ENCODE data around the gene OLFM3.

OLFM3 gene

DNA sequence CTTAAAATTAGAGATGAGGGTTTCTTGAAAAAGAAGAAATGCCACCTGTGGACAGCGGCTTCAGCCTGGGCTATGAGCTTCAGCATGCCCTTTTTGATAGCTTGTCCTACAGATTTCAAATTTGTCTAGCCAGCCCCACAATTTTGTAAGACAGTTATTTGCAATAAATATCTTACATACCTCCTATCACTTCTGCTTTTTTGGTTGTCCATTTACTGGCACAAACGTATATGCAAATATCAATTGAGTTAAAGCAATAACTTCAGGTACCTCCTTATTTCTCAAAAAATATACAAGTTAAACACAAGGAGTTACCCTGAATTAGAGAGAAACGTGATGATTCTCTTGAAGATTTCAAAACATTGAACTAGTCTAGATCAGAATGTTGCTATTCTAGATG is 53.5 kb downstream of the OLFM3 start:
- no peak for DNase-seq (ENCODE audit: low read depth in 2 of 2)

- no peak for DNase-seq (ENCODE audit: low read depth in 2 of 2)
Measured at GRCh38 chr1:101942516-101943193, 54.1 kb downstream of the OLFM3 start.

GRCh38 chr1:101938681-101939080 is 58.0 kb downstream of the OLFM3 start:
- no peak for DNase-seq (ENCODE audit: low read depth in 2 of 2)

- no peak for DNase-seq (ENCODE audit: low read depth in 2 of 2)
Measured at GRCh38 chr1:101929343-101929742, 67.4 kb downstream of the OLFM3 start.

- DNase-seq (ENCODE audit: low read depth in 2 of 2) = no peak
Measured at GRCh38 chr1:101928829-101929228, 67.9 kb downstream of the OLFM3 start.

DNA sequence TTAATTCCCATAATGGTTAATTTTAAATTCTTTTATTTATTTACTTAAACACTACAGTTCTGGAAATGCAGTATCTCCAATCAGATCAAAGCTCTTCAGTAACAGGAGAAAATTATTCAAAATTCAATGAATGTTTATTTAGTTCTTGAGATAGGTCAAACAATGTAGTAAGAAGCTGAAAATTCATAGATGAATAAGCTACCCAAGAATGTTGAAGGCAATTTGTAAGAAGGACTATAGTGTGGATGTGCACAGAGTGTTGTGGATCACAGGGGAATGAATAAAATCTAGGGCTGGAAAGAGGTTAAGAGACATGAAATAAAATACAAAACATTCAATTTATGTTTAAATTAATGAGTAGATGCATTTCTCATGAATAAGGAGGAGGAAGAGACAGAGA is 72.0 kb downstream of the OLFM3 start:
- DNase-seq (ENCODE audit: low read depth in 2 of 2) = no peak

- no peak for DNase-seq (ENCODE audit: low read depth in 2 of 2)
Measured at GRCh38 chr1:101920577-101920976, 76.1 kb downstream of the OLFM3 start.

DNA sequence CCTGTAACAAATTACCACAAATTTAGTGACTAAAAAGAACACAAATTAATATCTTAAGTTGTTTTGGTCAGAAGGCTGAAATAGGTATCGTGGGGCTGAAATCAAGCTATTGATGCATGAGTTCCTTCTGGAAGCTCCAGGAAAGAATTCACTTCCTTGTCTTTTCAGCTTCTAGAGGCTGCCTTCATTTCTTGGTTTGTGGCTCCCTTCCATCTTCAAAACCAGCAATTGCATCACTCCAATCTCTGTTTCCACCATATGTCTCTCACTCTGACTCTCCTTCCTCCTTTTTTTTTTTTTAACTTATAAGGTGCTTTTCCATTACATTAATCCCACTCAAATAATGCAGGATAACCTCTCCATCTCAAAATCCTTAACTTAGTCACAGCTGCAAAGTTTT is 78.4 kb downstream of the OLFM3 start:
- no peak for DNase-seq (ENCODE audit: low read depth in 2 of 2)

DNA sequence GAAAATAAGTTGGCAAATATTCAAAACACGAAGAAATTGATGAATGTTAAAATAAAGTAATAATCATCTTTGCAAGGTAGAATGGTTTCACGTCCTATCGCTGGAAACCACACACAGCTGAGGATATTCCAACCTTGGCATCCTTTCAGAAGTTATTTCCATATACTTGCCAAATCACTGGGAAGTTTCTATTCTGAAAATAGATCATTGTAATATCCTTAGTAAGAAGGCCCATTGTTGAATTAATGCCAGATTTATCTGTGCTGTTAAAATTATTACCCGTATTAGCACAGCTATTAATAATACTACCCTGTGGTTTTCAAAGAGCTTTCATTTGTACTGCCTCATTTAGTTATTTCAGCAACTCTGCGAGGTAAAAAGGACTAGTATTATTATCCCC is 81.1 kb downstream of the OLFM3 start:
- DNase-seq (ENCODE audit: low read depth in 2 of 2) = no peak

DNA sequence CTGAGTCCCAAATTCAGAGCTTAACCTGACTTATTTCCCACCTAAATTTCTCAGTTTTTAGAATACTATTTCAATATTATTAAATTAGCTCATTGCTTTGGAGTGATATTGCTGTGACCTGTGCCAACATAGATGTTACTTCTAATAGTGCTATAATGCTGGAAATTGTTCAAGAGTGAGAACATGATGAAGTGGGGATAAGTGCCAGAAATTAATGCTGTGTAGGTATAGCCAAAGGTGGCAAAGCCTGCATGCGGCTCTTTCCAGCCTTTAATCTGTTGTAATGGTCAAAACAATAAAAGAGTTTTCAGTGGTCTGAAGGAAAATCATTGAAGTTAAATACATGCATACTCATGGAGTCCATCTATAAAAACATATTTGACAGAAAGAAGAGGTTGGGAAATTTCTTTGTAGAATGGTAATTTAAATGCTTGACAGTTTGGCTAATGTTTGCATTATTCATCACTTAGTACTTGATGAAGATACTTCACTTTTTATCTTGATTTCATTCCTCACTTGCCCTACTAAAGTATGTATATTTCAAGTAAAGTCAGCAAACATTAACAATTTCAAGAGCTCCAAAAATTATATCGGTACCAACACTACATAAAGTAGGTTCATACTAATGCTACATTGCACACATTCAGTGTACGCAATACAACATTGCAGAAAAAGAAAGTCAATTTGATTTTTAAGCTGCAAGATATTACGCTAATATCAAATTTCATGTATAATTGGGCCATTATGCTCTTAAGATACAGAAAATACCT is 82.1 kb downstream of the OLFM3 start:
- DNase-seq (ENCODE audit: low read depth in 2 of 2) = no peak

DNA sequence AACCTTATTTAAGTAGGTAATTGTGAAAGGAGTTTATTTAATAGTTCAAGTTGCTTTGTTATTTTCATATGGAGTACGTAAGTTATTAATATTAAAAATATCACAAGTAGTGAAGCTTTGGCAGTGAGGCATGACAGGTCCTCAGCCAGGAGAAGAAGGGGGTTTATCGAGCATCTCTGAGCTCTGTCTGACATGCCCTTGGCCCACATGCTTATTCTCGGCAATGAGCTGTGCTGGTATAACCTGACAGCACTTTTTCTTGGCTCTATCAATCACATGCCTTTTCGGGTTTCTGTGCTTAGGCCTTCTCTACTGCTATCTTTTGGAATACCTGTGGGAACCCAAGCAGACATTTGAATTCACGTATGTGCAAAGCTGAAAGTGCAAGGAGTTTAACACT is 84.8 kb downstream of the OLFM3 start:
- no peak for DNase-seq (ENCODE audit: low read depth in 2 of 2)

DNA sequence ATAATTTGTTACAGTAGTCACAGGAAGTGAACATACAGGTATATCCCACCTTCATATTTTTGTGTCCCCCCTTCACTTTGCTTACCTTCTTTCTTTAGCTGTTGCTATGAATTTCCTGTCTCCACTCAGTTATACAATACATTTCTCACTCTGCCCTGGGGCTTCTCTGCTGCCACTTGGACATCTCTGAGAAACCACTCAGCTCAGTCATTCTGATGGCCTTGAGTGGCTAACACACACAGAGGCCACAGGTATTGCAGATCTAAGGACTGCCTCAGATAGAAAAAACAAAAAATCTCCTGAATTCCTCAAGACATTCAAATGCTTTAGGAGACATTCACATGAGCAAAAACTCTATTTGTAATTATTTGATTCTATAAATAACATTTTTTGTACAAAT is 87.7 kb downstream of the OLFM3 start:
- no peak for DNase-seq (ENCODE audit: low read depth in 2 of 2)

GRCh38 chr1:101907264-101907663 is 89.5 kb downstream of the OLFM3 start:
- no peak for DNase-seq (ENCODE audit: low read depth in 2 of 2)

- no peak for DNase-seq (ENCODE audit: low read depth in 2 of 2)
Measured at GRCh38 chr1:101905283-101905835, 91.4 kb downstream of the OLFM3 start.

- no peak for DNase-seq (ENCODE audit: low read depth in 2 of 2)
Measured at GRCh38 chr1:101902199-101902598, 94.5 kb downstream of the OLFM3 start.

GRCh38 chr1:101898137-101898536 is 98.6 kb downstream of the OLFM3 start:
- no peak for DNase-seq (ENCODE audit: low read depth in 2 of 2)

DNA sequence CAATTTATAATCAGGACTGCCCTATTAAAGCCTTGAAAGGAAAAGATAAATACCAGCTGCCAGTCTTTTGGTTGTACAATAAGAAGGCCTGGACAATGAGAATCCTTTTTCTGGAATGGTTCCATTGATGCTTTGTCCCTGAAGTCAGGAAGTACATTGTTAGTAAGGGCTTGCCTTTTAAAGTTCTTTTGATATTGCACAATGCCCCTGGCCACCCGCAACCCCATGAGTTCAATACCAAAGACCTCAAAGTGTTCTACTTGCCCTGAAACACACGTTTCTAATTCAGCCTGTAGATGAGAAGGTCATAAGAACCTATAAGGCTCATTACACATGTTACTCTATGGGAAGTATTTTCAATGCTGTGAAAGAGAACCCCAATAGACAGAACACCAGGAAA is 112.1 kb downstream of the OLFM3 start:
- no peak for DNase-seq (ENCODE audit: low read depth in 2 of 2)

GRCh38 chr1:101875891-101876290 is 120.8 kb downstream of the OLFM3 start:
- DNase-seq (ENCODE audit: low read depth in 2 of 2) = no peak

DNA sequence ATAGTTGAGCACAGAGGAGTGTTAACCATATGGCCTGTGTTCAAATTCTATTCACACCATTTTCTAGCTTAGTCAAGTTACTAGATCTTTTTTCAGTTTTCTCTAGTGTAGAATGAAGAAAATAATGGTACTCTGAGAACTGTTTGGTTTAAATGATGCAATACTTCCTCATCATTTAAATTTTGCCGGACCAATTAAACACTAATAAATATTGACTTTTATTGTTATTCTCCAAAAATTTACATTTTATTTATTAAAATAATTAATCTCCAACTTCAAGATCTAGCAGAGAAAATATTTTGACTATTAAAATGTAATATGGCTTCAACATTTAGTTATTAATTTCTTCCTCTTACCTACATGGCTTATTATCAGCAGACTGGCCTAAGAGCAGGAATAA is 123.1 kb downstream of the OLFM3 start:
- DNase-seq (ENCODE audit: low read depth in 2 of 2) = no peak

DNA sequence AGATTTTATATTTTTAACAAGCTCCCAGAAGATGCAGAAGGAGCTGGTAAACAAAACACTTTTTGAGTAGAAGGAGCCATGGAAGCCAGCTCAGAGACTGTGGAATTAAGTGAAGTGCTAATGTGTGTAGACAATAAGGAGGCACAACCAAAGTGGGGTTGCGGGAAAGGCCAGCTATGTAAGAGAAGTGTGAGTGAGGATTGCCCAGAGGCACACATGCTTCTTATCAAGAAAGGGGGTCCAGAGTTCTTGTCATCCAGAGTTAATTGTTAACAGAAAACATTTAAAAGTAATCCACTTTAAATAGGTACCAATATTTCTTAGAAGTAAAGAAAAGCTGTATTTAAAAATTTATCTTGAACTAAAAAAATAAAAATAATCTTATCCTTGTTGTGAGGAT is 136.8 kb downstream of the OLFM3 start:
- DNase-seq (ENCODE audit: low read depth in 2 of 2) = no peak

DNA sequence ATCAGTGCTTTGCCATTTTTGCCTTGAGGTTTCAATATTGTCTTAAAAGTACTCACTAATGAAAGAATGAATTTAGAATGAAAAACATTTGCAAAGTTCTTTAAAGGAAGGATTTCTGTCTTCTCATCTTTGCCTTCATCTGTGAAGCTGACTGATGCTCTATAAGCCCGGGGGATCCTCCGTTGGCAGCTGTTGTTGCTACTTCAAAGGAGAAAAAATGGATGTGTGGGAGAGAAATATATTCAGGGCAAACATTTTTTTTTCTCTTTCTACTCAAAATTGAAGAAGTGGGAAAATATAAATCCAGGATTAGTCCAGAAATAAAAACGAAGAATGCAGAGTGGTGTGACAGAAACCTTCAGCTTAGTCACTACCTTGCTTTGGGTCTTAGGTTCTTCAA is 142.5 kb downstream of the OLFM3 start:
- DNase-seq (ENCODE audit: low read depth in 2 of 2) = no peak

DNA sequence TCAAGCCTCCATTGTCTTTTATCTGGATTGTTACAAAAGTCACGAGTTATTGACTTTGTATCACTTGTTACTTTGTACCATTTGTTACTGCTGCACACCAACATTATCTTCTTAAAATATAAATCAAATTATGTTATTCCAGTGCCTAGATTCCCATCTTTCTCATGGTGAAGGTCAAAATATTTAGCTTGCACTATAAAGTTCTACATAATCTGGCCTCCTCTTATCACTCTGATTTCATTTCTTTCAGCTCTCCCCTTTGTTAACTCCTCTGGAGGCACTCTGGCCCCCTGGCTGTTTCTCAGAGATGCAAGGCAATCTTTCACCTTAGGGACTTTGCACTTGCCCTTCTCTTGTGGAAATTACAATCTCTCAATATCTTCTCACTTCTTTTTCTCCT is 143.8 kb downstream of the OLFM3 start:
- DNase-seq (ENCODE audit: low read depth in 2 of 2) = no peak

DNA sequence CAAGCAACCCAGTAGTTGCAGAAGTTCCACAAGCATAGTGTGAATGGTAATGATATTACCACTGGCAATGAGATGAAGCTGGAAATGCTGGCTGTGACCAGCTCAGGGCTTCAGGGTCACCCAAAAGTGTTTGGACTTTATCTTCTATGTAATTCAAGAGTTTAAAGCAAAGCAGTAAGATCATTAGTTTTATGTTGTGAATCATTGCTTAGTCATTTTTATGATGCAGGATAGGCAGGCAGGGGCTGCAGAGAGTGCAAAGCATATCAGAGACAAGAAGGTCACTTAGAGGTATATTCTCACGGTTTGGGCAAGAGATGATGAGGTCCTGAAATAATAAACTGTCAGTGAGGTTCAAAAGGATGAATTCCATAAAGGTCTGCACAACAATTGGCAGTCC is 147.4 kb downstream of the OLFM3 start:
- no peak for DNase-seq (ENCODE audit: low read depth in 2 of 2)
